GM21576 (cell line): Measurements from ENCODE around the gene IRF5.

Experiments
- ATAC-seq: cut with Tn5 transposase; IDR thresholded peaks from one replicate; pipeline ENCODE4 v1.9.1; 2021; ENCODE audit warnings: mild to moderate bottlenecking, moderate library complexity; ENCODE audit not compliant: unreplicated experiment

Gene IRF5

GRCh38 chr7:128919881-128920799 is 17.6 kb upstream of the IRF5 start:
- ATAC-seq: no peak

DNA sequence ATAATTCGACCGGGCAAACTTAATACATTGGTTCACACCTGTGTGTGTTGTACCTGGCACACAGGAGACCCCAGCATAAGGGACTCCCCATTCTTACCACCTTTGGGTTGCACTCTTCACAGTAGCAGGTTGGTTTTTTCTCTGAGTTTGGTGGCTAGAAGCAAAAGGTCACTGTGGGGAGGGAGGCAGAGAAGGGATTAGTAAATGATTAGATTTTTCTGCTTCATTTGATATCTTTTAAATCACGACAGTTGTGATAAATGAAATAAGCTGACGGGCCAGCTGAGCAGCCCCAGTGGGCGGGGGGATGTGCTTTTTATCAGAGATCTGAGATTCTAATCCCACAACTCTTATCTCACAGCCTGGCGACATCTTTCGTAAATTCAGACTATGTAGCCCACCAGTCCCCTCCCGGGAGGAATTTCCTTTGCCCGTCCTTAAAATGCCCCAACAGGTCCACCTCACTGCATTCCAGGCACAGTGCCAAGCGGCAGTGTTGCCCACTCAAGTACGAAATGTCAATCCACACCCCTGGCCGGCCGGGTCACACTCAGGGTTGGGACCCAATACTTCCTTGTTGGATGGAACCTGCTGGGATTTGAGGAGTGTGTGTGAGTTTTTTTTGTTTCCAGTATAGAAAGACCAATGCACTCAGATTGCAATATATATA is 16.7 kb upstream of the IRF5 start:
- no peak for ATAC-seq

DNA sequence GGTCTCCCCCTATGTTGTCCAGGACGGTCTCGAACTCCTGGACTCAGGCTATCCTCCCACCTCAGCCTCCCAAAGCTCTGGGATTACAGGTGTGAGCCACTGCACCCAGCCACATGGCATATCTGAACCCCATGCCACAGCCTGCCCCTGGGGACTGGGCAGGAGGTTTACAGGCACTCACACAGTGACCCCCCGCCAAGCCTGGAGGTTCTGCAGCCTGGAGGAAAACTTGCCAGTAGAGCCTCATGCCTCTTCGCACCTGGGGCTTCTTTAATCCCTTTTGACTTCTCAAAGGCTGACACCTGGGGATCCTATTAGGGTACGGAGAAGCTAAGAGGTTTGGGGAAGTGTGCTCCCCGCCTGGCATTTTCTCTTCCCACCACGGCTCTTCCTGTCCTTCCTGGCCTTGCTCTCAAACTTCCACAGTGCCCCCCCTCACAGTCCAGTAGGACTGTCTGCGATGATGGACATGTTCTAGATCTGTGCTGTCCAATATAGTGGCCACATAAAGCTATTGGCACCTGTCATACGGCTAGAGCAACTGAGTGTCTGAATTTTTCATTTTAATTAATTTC is 15.8 kb upstream of the IRF5 start:
- ATAC-seq: no peak

GRCh38 chr7:128922496-128923410 is 15.0 kb upstream of the IRF5 start:
- ATAC-seq: no peak

- ATAC-seq: no peak
Observed at GRCh38 chr7:128923411-128923800, 14.3 kb upstream of the IRF5 start.

DNA sequence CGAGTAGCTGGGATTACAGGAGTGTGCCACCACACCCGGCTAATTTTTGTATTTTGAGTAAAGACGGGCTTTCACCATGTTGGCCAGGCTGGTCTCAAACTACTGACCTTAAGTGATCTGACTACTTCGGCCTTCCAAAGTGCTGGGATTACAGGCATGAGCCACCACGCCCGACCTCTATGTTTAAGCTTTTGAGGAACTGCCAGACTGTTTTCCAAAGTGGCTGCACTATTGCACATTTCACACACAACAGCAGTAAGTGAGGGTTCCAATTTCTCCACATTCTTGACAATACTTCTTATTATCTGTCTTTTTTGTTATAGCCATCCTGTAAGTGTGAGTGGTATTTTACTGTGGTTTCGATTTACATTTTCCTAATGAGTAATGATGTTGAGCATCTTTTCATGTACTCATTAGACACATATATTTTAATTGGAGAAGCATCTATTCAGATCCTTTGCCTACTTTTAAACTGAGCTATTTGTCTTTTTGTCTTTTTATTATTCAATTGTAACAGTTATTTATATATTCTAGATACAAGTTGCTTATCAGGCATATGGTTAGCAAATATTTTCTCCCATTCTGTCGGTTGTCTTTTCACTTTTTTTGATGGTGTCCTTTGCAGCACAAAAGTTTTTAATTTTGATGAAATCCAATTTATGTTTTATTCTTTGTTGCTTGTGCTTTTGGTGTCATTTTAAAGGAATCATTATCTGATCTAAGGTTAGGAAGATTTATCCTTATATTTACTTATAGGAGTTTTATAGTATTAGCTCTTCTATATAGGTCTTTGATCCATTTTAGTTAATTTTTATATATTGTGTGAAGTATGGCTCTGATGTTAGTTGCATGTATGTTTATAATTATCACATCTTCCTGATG is 12.8 kb upstream of the IRF5 start:
- ATAC-seq: no peak

DNA sequence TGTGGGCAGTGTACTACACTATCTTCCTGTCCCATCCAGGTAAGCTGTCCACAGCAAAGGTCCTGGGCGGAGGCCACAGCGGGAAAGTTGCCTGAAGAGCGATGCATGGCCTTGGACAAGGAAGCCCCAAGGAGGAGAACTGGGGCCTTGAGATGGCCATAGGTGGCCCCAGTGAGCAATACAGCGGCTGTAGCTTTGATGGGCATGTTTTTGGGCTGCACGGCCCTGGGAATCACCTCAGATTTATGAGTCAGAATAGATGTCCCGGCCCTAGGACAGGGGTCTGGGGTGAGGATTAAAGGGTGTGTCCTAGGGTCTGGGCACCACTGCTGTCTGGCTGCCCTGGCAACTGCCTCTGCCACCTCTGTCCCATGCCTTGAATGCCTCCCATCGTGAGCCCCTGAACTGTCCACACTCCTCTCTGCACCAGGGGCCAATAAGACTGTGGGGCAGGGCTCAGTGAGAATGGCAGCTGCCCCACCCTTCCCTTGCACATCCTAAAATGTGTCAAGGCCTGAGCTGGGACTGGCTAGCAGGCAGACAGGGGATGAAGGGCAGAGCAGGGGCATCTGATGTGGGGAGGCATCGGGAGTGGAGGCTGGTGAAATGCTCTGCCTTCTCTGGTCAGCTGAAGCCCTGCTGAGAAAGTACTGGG is 9.4 kb upstream of the IRF5 start:
- no peak for ATAC-seq

- no peak for ATAC-seq
Observed at GRCh38 chr7:128928882-128929788, 8.6 kb upstream of the IRF5 start.

DNA sequence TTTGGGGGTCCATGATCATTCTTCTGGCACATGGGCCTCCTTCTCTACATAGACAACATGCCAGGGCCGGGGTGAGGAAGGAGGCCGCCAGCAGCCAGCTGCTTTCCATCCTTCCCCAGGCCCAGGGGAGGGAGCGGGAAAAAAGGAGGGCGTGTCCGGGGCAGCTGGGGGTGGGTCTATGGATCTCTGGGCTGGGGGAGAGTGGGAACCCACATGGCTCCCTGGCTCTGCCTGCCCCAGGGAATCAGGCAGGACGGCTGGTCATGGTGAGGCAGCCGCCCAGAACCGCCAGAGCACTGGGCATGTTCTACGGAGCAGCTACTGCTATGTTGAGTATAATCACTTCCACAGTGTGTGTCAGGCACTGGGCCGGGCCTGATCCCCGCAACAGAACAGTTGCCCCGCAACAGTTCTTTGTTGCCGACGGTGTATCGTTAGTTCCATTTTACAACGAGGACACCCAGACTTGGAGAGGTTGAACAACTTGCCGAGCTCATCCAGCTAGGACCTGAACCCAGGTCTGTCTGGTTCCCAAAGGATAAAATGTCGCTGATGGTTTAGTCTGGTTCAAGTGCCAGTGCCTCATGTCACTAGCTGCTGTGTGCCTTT is 6.4 kb upstream of the IRF5 start:
- ATAC-seq: no peak

DNA sequence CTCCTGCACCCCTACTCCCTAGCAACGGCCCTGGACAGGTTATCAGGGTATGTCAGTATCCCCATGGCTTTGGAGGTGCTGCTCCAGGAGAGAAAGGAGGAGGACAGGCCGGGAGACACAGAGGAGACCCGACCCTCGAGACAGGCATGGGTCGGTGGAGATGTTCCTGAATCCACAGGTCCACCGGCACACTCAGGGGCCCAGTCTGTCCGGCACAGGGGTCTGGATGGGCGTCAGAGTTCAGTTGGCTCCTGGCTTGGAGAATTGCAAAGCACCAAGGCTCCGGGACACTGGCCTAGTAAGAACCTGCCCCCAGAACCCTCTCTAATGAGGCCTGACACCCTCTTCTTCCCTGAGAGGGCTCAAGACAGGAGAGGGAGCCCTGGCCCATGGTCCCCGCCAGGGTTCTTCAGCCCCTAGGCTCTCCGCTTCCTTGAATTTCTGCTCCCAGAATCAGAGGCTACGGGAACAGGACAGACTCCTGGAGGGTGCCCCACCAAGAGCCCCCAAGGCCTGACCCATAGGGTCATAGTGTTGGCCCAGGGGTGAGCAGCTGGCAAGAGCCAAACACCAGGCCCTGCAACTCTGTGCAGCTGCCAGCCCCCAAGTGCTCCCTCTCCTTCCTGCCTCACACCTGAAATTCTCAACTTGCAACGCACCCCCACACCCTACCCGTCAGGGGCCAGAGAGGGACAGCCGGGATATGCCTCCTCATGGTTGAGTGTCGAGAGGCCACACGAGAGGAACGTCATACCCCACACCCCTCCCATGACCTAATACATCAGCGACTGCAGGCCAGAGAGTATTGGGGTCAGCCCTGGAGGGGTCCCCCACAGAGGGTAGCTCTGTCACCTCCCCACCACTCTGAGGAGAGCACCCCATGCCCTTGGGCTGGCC is 5.5 kb upstream of the IRF5 start:
- no peak for ATAC-seq

GRCh38 chr7:128932862-128933179 is 4.9 kb upstream of the IRF5 start:
- ATAC-seq: no peak

DNA sequence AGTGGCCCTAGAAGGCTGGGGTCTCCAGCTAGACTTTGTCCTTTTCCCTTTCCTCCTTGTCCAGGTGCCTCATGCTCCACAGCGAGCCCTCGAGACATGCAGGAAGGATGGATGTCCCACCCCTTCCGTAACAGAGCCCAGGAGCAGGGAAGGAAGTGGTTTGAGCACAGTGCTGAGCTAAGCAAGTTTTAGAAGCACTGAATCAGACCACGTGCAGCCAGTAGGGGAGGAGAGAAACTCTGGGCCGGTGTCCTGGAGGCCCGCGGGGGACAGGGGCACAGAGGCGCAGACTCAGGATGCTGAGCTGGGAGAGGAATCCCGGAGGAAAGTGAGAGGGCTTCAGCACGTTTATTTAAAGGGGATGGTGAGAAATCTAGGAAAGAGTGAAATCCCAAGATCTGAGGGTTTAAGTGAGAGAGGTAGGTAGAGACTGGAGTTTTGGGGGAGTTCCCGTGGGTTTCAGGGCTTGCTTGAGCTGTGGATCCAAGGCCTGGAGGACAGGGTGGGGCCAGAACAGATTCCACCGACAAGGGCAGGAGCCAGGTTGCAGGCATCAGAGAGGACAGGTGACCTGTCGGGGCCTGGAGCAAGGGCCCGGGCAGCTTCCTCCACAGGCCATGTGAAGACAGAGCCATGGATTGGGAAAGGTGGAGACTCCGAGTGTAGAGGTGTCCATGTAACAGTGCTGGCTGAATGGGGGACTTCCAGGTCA is 4.4 kb upstream of the IRF5 start:
- ATAC-seq: peak; percentile 28

GRCh38 chr7:128934361-128935341 is 3.1 kb upstream of the IRF5 start:
- ATAC-seq: peak; percentile 38

DNA sequence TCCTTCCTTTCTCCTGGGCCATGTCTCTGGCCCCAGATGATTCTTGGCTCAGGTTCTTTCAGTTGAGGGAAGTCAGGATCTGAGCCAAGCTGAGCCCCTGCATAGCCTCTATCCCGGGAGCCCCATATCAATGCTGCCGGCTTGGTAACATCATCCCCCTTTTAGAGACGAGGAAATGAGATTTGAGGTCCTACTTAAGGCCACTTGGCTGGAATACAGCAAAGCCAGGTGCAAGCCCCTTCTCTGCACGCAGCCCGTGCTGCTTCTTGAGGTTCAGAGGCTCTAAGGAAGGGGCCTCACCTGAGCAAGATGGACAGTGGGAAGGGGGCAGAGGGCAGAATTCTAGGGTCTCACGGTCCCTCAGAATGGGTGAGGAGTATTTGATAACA is 2.4 kb upstream of the IRF5 start:
- no peak for ATAC-seq

DNA sequence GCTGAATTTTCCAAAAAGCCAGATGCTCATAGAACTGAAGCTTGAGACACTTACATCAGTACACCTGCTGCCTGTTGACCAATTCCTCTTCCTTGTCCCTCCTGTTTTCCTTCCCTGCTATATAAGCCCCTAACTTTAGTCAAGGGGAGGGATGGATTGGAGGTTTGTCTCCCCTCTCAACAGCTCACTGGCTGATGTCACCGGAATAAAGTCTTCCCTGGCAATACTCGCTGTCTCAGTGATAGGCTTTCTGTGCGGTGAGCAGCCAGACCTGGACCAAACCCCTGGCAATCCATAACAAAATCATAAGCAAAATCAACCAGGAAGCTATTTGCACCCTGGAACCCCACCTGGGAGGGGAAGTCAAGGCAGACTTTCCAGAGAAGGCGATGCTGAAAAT is 929 bp upstream of the IRF5 start:
- no peak for ATAC-seq
